NCI-H2171 treated with DMSO at 0.1 percent for 48 hours (cell line): Measurements from ENCODE around the gene HMGN1.
"Not testable (repeated sequence)": the region's sequence is repeated elsewhere in the genome, so short reads cannot be mapped to it uniquely, and the experiment has no call there.

Experiments
- DNase-seq: peaks from one replicate; lab custom pipeline; 2025; lab: John Stamatoyannopoulos, UW

The HMGN1 gene, protein sequence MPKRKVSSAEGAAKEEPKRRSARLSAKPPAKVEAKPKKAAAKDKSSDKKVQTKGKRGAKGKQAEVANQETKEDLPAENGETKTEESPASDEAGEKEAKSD

DNA sequence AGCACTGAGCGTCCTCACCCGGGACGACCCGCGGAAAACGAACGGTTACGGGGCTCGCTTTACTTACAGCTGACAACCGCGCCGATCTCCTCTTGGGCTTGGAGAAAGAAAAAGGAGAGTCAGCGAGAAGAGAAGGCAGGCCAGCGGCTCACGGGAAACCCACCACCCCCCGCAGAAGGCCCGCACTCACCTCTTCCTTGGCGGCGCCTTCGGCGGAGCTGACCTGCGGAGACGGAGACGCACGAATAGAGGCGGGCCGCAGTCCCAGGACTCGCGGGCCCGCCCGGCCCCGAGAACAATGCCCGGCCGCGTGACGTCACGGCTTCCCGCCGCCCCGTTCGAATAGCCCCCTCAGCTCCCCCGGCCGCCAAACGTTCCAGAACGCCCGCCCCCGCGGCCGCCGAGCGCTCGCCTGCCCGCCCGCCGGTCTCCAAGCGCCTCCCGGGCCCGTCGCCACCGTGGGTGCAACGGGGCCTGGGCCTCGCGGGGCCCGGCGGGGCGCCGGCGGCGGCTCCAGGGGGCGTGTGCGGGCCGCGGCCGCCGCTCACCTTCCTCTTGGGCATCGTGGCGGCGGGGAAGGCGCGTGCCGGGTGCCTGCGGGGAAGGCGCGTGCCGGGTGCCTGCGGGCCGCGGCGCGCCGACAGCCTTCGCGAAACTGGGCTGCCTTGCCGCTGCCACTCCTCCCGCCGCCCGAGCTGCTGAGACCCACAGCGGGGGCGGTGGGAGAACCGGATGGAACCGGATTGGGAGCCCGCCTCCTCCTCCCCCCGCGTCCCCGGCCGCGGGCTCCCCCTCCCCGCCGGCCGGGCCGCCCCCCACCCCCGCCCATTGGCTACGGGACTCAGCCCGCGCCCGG lies at the start of gene HMGN1:
TSS of gene HMGN1 (minus strand) at position 734 of the 856 bp plus-strand sequence. CDS start at position 563, 171 bp downstream.
- peak; percentile 92 for DNase-seq

DNA sequence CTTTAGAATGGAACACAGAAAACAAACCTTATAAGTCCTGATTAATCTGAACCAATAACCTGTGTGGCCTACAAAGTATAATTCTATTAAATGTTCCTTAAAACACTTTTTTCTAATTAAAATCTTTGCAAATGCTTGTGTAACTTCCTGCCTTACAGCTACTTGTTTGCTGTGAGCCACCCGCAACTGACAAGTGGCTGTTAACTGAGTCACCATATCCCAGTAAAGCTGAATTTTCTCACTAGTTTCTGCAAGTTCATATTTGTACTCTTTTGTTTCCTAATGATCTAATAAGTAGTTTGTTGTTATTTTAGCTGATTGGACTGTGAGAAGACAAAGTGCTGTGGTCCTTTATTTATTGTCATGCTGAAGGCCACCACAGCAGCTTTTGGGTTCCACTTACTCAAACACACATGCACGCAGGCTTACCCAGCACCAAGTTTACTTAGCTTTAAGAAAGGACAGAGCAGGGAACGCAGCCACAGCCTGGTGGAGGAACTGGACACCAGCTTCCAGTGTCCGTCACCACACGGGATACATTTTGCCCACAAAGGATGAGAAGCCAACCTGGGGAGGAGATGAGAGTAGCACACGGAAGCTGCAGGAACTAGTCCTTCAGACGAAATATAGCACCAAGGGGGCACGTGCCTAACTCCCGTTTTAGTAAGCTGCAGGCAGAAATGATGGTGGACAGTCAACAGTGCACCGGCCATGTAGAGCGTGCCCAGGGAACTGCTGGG lies 48.9 kb upstream of the HMGN1 start:
- no peak for DNase-seq

GRCh38 chr21:39392981-39393380 lies 44.1 kb upstream of the HMGN1 start:
- DNase-seq: no peak

- no peak for DNase-seq
Measured at GRCh38 chr21:39390212-39390765, 41.4 kb upstream of the HMGN1 start.

DNA sequence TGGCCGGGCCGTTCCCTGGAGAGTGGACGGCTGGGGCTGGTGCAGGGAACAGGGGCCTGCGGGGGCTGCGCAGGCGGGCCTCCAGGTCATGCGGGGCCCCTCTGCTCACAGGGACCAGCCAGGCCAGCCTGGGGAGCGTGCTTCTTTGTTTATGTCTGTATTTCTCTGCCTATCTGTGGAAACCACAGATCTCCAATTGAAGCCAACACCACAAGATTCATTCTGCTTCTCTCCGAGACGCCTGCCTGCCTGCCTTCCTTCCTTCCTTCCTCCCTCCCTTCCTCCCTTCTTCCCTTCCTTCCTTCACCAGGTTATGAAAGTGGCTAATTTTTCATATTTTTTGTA lies 39.9 kb upstream of the HMGN1 start:
- no peak for DNase-seq

DNA sequence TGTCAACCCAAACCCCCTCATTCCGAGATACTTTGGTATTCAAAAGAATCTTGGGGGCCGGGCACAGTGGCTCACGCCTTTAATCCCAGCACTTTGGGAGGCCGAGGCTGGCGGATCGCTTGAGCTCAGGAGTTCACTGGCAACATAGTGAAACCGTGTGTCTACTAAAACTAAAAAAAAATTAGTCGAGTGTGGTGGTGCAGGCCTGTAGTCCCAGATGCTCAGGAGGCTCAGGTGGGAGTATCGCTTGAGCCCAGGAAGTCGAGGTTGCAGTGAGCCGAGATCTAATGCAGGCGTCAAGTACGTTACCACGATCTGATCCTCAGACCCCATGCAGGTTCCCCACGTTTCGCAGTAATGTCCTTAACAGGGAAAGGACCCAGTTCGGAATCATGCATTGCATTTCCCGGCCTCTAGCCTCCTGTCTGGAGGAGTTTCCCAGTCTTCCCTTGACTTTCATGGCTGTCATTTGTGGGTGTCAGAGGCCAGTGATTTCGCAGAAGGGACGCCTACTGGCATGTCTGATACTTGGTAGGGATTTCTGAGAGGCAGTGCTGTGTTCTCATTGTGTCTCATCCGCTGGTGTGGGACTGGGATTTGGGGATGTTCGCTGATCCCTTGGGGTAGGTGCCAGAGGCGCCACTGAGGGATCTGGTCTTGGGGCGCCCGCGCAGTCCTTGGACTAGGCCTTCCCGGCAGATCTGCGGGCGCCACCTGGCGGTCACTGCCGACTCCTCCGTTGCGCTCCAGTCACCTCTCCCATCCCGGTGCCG lies 39.3 kb upstream of the HMGN1 start:
- peak; percentile 83 for DNase-seq

GRCh38 chr21:39387461-39388037 lies 38.7 kb upstream of the HMGN1 start:
- DNase-seq: peak; percentile 87

GRCh38 chr21:39386899-39387298 lies 38.0 kb upstream of the HMGN1 start:
- DNase-seq: no peak

- no peak for DNase-seq
Measured at GRCh38 chr21:39386194-39386593, 37.3 kb upstream of the HMGN1 start.

- no peak for DNase-seq
Measured at GRCh38 chr21:39385299-39386145, 36.6 kb upstream of the HMGN1 start.

GRCh38 chr21:39384674-39385298 lies 35.9 kb upstream of the HMGN1 start:
- DNase-seq: no peak

- not testable (repeated sequence) for DNase-seq
Measured at GRCh38 chr21:39382096-39382495, 33.2 kb upstream of the HMGN1 start.

DNA sequence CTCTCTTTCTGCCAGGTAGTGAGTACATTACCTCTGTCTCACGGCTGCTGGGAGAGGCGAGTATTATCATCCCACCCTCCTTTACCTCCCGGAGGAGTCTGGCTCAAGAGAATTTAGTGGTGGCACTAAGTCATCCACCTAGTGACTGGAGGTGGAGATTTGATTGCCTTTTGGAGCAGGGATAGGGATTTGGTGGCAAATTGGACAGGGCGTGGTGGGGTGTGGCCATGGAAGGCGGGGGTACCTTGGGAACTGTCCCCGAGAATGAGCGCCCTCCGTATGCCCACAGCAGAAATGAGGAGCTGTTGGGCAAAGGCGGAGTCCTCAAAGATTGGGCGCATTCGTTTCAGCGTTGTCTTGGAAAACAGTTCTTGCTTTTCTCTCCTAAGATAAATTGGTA lies 32.1 kb upstream of the HMGN1 start:
- DNase-seq: peak; percentile 36

DNA sequence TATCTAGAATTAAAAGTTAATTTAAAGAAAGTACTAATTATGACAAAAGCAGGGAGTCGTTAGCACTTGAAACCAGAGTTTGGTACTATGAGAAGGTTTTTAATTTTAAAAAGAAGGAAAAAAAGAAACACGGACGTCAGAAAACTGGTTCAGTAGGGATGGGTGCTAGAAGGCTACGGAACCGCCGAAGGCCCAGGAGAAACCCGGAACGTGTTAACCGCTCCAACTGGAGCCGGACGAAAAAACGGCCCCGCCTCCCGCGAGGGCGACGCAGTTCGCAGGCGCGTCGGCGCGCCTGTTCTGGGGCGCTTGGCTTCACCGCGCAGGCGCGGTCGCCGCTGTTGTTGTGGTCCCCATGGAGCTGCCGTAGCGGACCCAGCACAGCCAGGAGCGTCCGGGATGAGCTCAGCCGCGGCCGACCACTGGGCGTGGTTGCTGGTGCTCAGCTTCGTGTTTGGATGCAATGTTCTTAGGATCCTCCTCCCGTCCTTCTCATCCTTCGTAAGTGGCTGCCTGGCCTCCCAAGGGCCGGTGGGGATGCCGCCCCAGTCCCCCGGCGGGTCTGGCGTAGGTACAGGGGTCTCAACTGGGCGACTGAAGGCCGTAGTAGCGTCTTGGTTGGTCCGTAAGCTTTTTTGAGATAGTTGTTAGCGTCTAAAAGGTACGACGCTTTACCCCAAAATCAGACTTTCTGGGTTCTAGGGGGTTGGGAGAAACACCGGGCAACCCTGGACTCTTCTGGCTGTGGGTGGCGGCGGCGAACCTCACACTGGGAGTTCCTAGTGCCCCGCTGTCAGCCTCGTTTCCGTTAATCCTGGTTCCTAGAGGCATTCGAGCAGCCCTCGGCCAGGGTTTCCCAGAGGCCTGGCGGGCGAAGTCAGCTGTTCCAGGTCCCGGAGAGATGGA lies 31.4 kb upstream of the HMGN1 start:
- peak; percentile 83 for DNase-seq

GRCh38 chr21:39377444-39378050 lies 28.7 kb upstream of the HMGN1 start:
- DNase-seq: no peak

DNA sequence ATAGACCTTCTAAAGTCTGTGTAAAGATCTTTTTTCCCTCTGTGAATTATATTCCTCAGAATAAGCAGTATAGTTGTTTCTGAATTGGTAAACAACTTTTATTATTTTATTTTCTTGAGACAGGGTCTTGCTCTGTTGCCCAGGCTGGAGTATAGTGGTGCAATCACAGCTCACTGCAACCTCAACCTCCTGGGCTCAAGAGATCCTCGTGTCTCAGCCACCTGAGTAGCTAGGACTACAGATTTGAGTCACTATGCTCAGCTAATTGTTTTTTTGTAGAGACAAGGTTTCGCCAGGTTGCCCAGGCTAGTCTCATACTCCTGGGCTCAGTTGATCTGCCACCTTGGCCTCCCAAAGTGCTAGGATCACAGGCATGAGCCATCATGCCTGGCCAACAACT lies 26.6 kb upstream of the HMGN1 start:
- DNase-seq: no peak

DNA sequence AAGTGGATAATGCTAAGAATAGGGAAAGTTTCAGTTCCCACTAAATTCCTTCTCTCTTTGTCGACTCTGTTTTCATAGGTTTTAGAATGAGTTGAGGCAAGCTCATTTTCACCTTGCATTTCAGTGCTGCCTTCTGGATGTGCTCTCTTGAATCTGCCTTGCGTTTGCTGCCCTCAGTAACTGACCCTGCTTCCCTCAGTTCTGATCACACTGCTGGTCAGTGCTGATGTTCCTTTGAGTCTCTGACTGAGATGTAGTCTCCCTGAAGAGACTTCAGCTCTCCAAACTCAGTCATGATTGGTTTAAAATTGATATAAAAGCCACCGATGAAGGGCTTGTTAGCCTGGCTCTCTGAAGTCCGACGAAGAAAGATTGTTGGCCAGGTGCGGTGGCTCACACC lies 25.2 kb upstream of the HMGN1 start:
- DNase-seq: no peak

DNA sequence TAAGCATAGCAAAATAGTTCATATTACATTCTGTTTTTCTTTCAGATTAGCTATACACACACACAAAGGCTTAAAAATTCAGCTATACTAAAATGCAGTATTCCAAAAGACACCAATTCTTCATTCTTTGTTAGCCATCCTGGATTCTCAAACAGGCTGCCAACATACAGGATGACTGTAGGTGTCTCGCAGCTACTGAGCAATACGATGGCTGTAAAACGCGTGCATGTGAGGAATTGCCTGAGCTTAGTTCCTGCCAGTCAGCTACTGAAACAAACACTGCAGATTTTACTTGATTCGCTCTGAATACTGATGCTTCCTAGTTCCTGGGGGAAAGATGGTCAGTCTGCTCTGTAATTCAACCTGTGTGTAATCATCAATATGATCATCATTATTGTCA lies 24.7 kb upstream of the HMGN1 start:
- DNase-seq: peak; percentile 13

- DNase-seq: not testable (repeated sequence)
Measured at GRCh38 chr21:39369896-39370288, 21.0 kb upstream of the HMGN1 start.
